SU-DHL-6 (cell line): ENCODE results near the gene EPN1.

Source experiments
- H2AFZ ChIP-seq: fragments of 200-600 bp; sonication (generic); 2 replicates; pipeline ENCODE4 v1.6.1; 2014; ENCODE audit warnings: low read depth, mild to moderate bottlenecking, moderate library complexity, mixed read lengths, antibody characterized with exemption, low read length; ENCODE audit not compliant: severe bottlenecking
- H3F3A ChIP-seq: fragments of 200-600 bp; shearing (Covaris generic); 2 replicates; pipeline ENCODE4 v1.6.0; 2016; ENCODE audit warnings: antibody characterized with exemption, mild to moderate bottlenecking; ENCODE audit not compliant: insufficient read depth
- H3K27ac ChIP-seq: fragments of 200-600 bp; sonication (generic); 2 replicates; pipeline ENCODE4 v1.5.1; 2016; ENCODE audit warnings: low read depth, mild to moderate bottlenecking, low read length, moderate library complexity, mixed read lengths
- H3K27me3 ChIP-seq: fragments of 200-600 bp; sonication (generic), shearing (Covaris generic); 2 replicates; pipeline ENCODE4 v1.6.0; 2014; ENCODE audit warnings: mild to moderate bottlenecking, low read length
- H3K36me3 ChIP-seq: fragments of 200-600 bp; sonication (generic); 2 replicates; pipeline ENCODE4 v1.6.1; 2014; ENCODE audit warnings: mild to moderate bottlenecking, low read length, mixed read lengths
- H3K4me2 ChIP-seq: fragments of 300-600, 200-600 bp; shearing (Covaris generic), sonication (generic); 2 replicates; pipeline ENCODE4 v1.6.0; 2014; ENCODE audit warnings: low read length, low read depth, mild to moderate bottlenecking; ENCODE audit not compliant: poor library complexity, severe bottlenecking
- H3K4me3 ChIP-seq: fragments of 200-600 bp; sonication (generic); 2 replicates; pipeline ENCODE4 v1.5.1; 2014; ENCODE audit warnings: antibody characterized with exemption, low read length, mild to moderate bottlenecking, mixed read lengths; ENCODE audit not compliant: insufficient read depth, poor library complexity, severe bottlenecking
- H3K79me2 ChIP-seq: fragments of 200-600 bp; sonication (generic); 2 replicates; pipeline ENCODE4 v1.6.1; 2014; ENCODE audit warnings: mild to moderate bottlenecking, low read length, moderate library complexity; ENCODE audit not compliant: insufficient read depth
- H3K9ac ChIP-seq: fragments of 200-600 bp; sonication (generic); 2 replicates; pipeline ENCODE4 v1.7.0; 2014; ENCODE audit warnings: mild to moderate bottlenecking, low read length
- H3K9me2 ChIP-seq: fragments of 200-600 bp; sonication (generic); replicated peaks from 2 replicates; pipeline ENCODE4 v1.6.1; 2014; ENCODE audit warnings: low read length; ENCODE audit not compliant: insufficient read depth
- H3K9me3 ChIP-seq: fragments of 200-600 bp; sonication (generic); 2 replicates; pipeline ENCODE4 v1.6.1; 2014; ENCODE audit warnings: low read length, mixed read lengths; ENCODE audit not compliant: insufficient read depth
- H4K20me1 ChIP-seq: fragments of 200-600 bp; sonication (generic); 2 replicates; pipeline ENCODE4 v1.6.1; 2014; ENCODE audit warnings: low read depth, mild to moderate bottlenecking, antibody characterized with exemption, low read length, moderate library complexity, mixed read lengths
- CTCF ChIP-seq: fragments of 200-600 bp; sonication (generic); IDR thresholded peaks from one replicate; pipeline ENCODE4 v1.5.1; 2017; ENCODE audit warnings: antibody characterized with exemption, mild to moderate bottlenecking, low read length, moderate library complexity; ENCODE audit not compliant: insufficient read depth, poor library complexity, severe bottlenecking
- EZH2phosphoT487 ChIP-seq: fragments of 200-600 bp; sonication (generic), shearing (Covaris generic); conservative IDR thresholded peaks from 2 replicates; pipeline ENCODE4 v1.6.1; 2018; ENCODE audit warnings: mild to moderate bottlenecking, antibody characterized with exemption, low read length, moderate library complexity, mixed read lengths

Gene EPN1

GRCh38 chr19:55702131-55702627 is 27.2 kb downstream of the EPN1 start:
- Histone ChIP-seq H3K9me3 (no peaks in the 10 kb centered on the region), H3F3A (no peaks in the 10 kb centered on the region), H3K27ac (no peak overlapping the region), H3K27me3 (no peaks in the 10 kb centered on the region), H3K9ac (no peak overlapping the region), H4K20me1 (no peaks in the 10 kb centered on the region), H3K36me3 (no peaks in the 10 kb centered on the region), H3K9me2 (no peaks in the 10 kb centered on the region), H2AFZ (no peak overlapping the region), H3K4me2 (no peak overlapping the region), H3K4me3 (no peak overlapping the region), H3K79me2 (no peaks in the 10 kb centered on the region)
- TF ChIP-seq CTCF, result no peak
- no peak for TF ChIP-seq EZH2phosphoT487

GRCh38 chr19:55703790-55704215 is 28.8 kb downstream of the EPN1 start:
- Histone ChIP-seq H2AFZ (no peak overlapping the region), H3K9ac (no peak overlapping the region), H3K4me3 (no peak overlapping the region), H3F3A (no peaks in the 10 kb centered on the region), H3K36me3 (no peaks in the 10 kb centered on the region), H3K27me3 (no peaks in the 10 kb centered on the region), H4K20me1 (no peaks in the 10 kb centered on the region), H3K4me2 (no peak overlapping the region), H3K79me2 (no peaks in the 10 kb centered on the region), H3K9me3 (no peaks in the 10 kb centered on the region), H3K9me2 (no peaks in the 10 kb centered on the region), H3K27ac (no peak overlapping the region)
- TF ChIP-seq EZH2phosphoT487, result no peak
- TF ChIP-seq CTCF, result peak; percentile 55

- Histone ChIP-seq H3K4me2 (no peak overlapping the region), H3K79me2 (no peaks in the 10 kb centered on the region), H2AFZ (no peak overlapping the region), H3K9ac (no peak overlapping the region), H4K20me1 (no peaks in the 10 kb centered on the region), H3K36me3 (no peaks in the 10 kb centered on the region), H3K4me3 (no peak overlapping the region), H3K9me2 (no peaks in the 10 kb centered on the region), H3K9me3 (no peaks in the 10 kb centered on the region), H3K27ac (no peak overlapping the region), H3F3A (no peaks in the 10 kb centered on the region), H3K27me3 (no peaks in the 10 kb centered on the region)
- TF ChIP-seq CTCF, result no peak
- TF ChIP-seq EZH2phosphoT487, result no peak
Observed at GRCh38 chr19:55704494-55705245, 29.6 kb downstream of the EPN1 start.
